NCI-H2196 (cell line): ENCODE data around the gene OXER1.

Experiments
- DNase-seq: peaks from one replicate; lab custom pipeline; 2025; ENCODE audit not compliant: unreplicated experiment; lab: John Stamatoyannopoulos, UW

Gene OXER1

GRCh38 chr2:42764096-42764495 is at the start of gene OXER1:
Gene OXER1, minus strand, starts transcription at chr2:42764135. Its CDS starts 73 bp downstream, at chr2:42764062.
- DNase-seq, result no peak

- DNase-seq, result no peak
Observed at GRCh38 chr2:42812899-42813479, 49.1 kb upstream of the OXER1 start.

- peak; percentile 17 for DNase-seq
Observed at GRCh38 chr2:42810971-42811811, 47.3 kb upstream of the OXER1 start.

- DNase-seq, result peak; percentile 92
Observed at GRCh38 chr2:42810121-42810970, 46.4 kb upstream of the OXER1 start.

- peak; percentile 89 for DNase-seq
Observed at GRCh38 chr2:42809819-42810120, 45.8 kb upstream of the OXER1 start.

GRCh38 chr2:42809131-42809818 is 45.3 kb upstream of the OXER1 start:
- peak; percentile 14 for DNase-seq

- no peak for DNase-seq
Observed at GRCh38 chr2:42808301-42808700, 44.4 kb upstream of the OXER1 start.

GRCh38 chr2:42806786-42807185 is 42.9 kb upstream of the OXER1 start:
- DNase-seq, result no peak

GRCh38 chr2:42804891-42805290 is 41.0 kb upstream of the OXER1 start:
- no peak for DNase-seq

- no peak for DNase-seq
Observed at GRCh38 chr2:42804338-42804737, 40.4 kb upstream of the OXER1 start.

- no peak for DNase-seq
Observed at GRCh38 chr2:42802150-42802549, 38.2 kb upstream of the OXER1 start.

- no peak for DNase-seq
Observed at GRCh38 chr2:42801381-42801780, 37.4 kb upstream of the OXER1 start.

GRCh38 chr2:42800981-42801380 is 37.0 kb upstream of the OXER1 start:
- DNase-seq, result no peak

GRCh38 chr2:42800461-42800962 is 36.6 kb upstream of the OXER1 start:
- no peak for DNase-seq

GRCh38 chr2:42799881-42800280 is 35.9 kb upstream of the OXER1 start:
- no peak for DNase-seq

- DNase-seq, result no peak
Observed at GRCh38 chr2:42797281-42797680, 33.3 kb upstream of the OXER1 start.

- no peak for DNase-seq
Observed at GRCh38 chr2:42796427-42797248, 32.7 kb upstream of the OXER1 start.

GRCh38 chr2:42795841-42796301 is 31.9 kb upstream of the OXER1 start:
- DNase-seq, result no peak

- no peak for DNase-seq
Observed at GRCh38 chr2:42795275-42795674, 31.3 kb upstream of the OXER1 start.
